ENCODE results near the gene CARD9.

The CARD9 gene

DNA sequence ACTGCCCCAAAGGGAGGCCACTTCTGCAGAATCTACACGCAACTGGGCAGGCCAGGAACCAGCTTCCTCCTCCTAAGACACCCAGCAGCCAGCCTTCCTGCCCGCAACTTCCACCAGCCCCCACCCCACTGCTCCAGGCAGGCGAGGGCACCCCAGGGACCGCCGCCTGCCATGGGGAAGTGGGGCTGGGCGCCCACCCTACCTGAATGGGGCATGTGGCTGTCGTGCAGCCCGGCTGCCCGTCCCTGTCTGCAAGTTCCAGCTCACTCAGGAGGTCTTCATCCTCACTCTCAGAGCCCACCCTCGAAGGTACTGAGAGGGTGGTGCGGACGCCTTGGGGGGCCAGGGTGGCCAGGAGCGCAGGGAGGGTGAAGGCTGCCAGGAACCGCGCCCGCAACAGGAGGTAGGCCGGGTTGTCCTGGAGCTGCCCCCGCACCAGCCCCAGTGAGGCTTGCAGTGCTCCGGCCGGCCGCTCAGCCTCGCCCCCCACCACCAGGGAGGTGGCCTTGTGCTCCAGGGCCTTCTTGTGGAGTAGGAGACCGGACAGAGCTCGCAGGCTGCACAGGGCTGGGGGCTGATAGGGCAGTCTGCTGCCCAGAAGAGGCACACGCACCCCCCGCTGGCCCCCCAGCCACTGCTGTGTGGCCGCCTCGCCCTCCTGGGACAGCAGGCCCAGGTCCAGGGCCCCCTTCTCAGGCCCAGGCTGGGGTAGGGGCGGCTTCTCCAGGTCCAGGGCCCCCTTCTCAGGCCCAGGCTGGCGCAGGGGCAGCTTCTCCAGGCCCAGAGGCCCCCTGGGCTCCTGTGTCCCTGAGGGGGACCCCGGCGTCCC is 4.1 kb upstream of the CARD9 start:
- DNase-seq (no peak), ATAC-seq (no peak)
- Mint-ChIP-seq H3K27me3 (no peaks in the 10 kb centered on the region), H3K9me3 (no peaks in the 10 kb centered on the region), H3K4me3 (no peak overlapping the region), H3K4me1 (peaks cover 9% of the 10 kb centered on the region), H3K27ac (peak overlapping the region in 1 of 2 donors; percentile 94)

DNA sequence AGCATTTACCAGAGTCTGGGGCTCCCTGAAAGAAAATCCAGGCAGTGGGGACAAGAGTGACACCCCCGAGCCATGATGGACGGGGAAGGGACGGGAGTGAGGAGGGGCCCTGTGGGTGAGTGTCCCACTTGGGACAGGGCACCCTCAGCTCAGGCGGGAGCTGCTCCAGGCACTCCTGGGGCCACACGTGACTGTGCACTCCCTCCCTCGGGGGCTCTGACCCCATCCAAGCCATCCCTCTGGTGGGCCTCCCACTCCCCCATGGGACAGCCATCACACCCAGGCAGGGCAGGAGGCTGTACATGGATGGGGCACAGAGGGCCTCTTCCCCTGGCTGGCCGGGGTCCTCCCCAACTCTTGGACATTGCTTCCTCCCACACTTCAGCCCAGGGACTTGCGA is 3.0 kb upstream of the CARD9 start:
- Mint-ChIP-seq H3K27me3 (no peaks in the 10 kb centered on the region), H3K4me1 (peaks cover 9% of the 10 kb centered on the region), H3K4me3 (no peak overlapping the region), H3K27ac (no peak overlapping the region), H3K9me3 (no peaks in the 10 kb centered on the region)
- no peak for DNase-seq
- peak; percentile 7 for ATAC-seq

DNA sequence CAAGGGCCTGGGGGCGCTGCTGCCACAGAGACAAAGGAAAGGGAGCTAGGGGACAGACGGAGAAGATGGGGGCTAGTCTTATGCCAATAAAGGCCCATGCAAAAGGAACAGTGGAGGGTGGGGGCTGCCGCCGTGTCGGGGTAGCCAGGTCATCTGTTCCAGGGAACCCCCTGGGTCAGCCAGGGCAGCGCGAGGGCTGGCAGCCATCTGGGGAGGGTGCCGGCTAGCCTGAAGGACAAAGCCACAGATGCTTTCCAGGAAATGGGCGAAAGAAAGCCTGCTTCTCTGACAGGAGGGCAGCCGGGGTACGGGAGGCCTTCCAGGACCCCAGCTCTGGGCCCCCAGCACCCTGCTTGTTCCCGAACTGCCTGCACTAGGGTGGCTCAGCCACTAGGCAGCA is 1.6 kb upstream of the CARD9 start:
- Mint-ChIP-seq H3K4me1 (peaks cover 9% of the 10 kb centered on the region), H3K27ac (no peak overlapping the region), H3K9me3 (no peaks in the 10 kb centered on the region), H3K27me3 (no peaks in the 10 kb centered on the region), H3K4me3 (no peak overlapping the region)
- DNase-seq = no peak
- no peak for ATAC-seq

DNA sequence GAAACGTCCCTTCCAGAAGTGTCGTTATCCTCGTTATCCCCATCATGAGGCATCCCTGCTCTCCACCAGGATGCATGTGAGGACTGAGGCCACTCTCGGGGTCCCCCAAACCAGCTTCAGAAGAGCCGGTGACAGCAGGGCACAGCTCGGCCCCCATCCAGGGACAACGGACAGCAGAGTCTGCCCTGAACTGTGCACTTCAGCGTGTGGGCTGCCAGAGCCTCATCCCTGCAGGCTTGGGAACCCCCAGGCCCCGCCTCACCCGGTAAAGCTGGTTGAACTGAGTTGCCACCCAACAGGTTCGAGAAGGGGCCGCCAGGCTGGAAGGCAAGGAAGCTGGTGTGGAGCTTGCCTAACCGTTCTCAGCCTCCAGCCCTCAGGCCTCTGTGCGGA is 710 bp upstream of the CARD9 start:
- DNase-seq (no peak), ATAC-seq (no peak)
- Mint-ChIP-seq H3K9me3 (no peaks in the 10 kb centered on the region), H3K4me3 (no peak overlapping the region), H3K4me1 (peaks cover 9% of the 10 kb centered on the region), H3K27me3 (no peaks in the 10 kb centered on the region), H3K27ac (no peak overlapping the region)

DNA sequence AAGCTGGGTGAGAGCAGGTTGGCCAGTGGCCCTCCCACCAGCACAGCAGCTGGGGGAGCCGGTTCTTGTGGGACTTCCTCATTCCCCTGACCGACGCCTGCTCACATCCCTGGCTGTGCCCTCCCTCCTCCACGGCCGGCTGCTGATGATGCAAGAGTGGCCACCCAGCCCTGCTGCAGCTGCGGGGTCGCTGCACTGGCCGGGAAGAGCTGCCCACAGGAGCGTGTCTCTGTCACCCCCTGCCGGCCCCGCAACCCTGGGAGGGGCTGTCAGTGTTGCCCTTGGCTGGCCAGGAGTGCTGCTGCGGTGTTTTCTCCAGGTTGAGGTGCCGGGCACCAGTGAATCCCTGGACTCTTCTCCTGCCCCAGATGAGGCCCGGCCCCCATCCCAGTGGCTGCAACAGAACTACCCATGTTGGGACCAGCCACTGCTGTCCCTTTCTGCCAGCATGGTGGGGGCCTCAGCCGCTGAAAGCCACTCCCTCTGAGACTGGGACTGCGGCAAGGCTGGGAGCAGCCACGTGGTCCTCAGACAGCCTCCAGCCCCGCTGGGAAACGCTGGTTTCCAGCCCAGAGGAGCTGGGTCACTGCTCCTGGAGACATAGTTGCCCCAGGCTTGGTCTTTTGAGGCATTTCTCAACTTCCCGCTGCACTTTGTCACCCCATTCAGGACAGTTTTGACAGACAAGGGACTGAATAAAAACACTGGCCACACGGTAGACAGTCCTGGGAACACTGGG is 739 bp downstream of the CARD9 start:
- Mint-ChIP-seq H3K4me3 (peak overlapping the region; percentile 37 to 59), H3K9me3 (no peaks in the 10 kb centered on the region), H3K4me1 (peaks cover 9% of the 10 kb centered on the region), H3K27ac (peak overlapping the region in 1 of 2 donors; percentile 25), H3K27me3 (no peaks in the 10 kb centered on the region)
- ATAC-seq (peak; percentile 3), DNase-seq (no peak)

DNA sequence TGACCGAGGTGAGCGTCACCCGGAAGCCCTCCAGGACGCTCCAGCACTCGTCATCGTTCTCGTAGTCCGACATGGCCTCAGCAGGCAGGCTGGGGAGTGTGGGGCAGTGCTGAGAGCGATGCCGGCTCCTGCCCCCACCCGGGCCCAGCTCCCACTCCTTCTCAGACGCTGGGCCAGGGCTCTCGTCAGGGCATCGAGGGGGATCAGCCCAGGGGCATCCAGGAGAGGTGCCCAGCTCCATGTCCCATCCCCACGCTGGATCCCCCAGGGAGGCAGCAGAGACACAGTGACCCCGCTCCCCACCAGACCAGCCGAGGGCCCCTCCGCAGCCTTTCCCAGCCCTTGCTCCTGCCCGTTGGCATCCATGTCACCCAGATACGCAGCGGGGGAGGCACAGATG is 1.5 kb downstream of the CARD9 start:
- Mint-ChIP-seq H3K27me3 (no peaks in the 10 kb centered on the region), H3K9me3 (no peaks in the 10 kb centered on the region), H3K4me1 (peaks cover 9% of the 10 kb centered on the region), H3K4me3 (no peak overlapping the region), H3K27ac (no peak overlapping the region)
- DNase-seq (no peak), ATAC-seq (no peak)

DNA sequence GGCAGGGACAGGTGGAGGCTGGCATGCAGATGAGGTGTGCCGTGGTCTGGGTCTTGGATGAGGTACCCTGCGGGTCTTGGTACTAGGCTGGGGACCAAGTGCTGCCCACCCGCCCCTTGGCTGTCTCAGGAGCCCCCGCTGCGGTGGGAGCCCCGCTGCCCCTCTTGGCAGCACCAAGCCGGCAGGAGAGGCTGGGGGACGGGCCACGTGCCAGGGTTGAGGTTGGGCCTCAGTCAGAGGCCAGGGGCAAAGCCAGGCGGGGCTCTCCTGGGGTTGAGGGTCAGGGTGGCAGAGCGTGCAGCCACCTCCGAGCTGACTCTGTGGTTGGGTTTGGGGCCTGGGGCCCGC is 2.0 kb downstream of the CARD9 start:
- Mint-ChIP-seq H3K9me3 (no peaks in the 10 kb centered on the region), H3K4me1 (peaks cover 9% of the 10 kb centered on the region), H3K27ac (no peak overlapping the region), H3K27me3 (no peaks in the 10 kb centered on the region), H3K4me3 (no peak overlapping the region)
- DNase-seq = no peak
- no peak for ATAC-seq

DNA sequence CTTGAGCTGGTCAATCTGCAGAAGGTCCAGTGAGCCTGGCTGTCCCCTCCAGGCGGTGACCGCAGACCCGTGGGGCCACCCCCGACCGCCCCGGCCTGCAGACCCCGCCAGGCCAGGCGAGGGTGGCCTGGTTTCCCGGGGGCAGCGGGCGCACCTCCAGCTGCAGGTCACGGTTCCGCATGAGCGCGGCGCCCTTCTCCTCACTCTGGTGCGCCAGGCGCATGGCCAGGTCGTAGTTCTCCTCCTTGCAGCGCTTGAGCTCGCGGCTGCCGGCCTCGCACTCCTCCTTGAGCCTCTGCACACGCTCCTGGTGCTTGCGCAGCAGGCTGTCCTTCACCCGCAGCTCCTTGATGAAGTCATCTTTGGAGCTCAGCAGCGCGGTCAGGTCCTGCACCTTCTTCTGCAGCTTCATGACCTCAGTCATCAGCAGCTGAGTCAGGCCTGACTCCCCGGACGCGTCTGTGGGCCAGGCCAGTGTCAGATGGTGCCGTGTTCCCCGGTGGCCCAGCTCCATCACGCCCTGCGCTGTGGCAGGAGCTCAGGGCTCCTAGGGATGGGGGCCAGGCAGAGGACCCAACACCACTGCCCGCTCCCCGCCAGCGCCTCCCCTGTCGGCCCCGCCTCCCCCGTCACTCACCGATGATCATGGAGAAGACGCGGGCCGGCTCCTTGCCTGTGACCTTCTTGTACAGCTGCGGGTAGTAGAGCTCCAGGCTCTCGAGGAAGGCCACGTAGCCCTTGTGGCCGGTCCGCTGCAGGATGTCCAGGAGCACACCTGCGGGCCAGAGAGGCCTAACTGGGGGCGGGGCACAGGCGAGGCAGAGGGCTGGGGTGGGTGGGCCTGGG is 2.6 kb downstream of the CARD9 start:
- ATAC-seq = no peak
- Mint-ChIP-seq H3K4me3 (no peak overlapping the region), H3K27me3 (no peaks in the 10 kb centered on the region), H3K4me1 (peaks cover 9% of the 10 kb centered on the region), H3K9me3 (no peaks in the 10 kb centered on the region), H3K27ac (no peak overlapping the region)
- no peak for DNase-seq

DNA sequence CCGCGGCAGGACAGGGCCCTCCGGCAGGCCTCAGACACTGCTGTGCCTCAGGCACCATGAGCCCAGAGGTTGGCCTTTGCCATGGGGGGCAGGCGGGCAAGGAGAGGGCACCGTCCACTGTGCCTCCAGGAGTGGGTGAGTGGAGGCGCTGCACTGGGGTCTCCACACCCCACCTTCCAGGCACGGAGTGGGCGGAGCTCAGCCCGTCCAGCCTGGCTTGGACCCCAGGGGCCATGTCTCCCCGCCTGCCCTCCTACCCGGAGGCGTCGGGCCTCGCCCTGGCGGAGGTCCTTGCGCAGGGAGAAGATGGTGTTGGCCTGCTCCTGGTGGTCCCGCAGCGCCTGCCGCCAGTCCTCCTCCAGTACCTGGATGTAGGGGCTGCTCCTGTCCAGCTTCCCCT is 3.4 kb downstream of the CARD9 start:
- no peaks in the 10 kb centered on the region for H3K9me3 Mint-ChIP-seq
- ATAC-seq = no peak
- H3K4me3 Mint-ChIP-seq = no peak overlapping the region

DNA sequence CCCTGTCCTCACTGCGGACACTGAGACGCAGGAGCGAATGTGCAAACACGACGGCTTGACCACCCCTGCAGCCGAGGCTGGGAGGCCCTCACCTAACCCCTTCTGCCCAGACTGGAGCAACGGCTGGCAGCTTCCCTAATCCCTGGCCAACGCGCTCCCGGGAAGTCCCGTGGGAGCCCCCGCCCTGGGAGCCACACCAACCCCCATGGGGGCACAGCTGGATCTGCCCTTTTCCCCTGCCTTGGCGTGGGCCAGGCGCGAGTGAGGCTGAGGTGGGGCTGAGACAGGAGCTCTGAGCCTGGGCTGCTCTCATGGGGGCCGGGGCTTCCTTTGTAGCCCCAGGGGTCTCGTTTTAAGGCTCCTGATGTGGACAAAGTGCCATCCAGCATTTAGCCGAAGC is 5.3 kb downstream of the CARD9 start:
- H3K4me3 Mint-ChIP-seq = no peak overlapping the region
- no peaks in the 10 kb centered on the region for H3K27me3 Mint-ChIP-seq
- ATAC-seq (no peak), DNase-seq (no peak)
- H3K4me1 Mint-ChIP-seq = peaks cover 13% of the 10 kb centered on the region
- H3K27ac Mint-ChIP-seq = peak overlapping the region in 1 of 2 donors; percentile 71
- H3K9me3 Mint-ChIP-seq = no peaks in the 10 kb centered on the region

More for the DNA sequence above, 3.4 kb downstream of the CARD9 start:
- Mint-ChIP-seq H3K27ac (no peak overlapping the region), H3K4me1 (peaks cover 9% of the 10 kb centered on the region), H3K27me3 (no peaks in the 10 kb centered on the region)
- DNase-seq = no peak

DNA sequence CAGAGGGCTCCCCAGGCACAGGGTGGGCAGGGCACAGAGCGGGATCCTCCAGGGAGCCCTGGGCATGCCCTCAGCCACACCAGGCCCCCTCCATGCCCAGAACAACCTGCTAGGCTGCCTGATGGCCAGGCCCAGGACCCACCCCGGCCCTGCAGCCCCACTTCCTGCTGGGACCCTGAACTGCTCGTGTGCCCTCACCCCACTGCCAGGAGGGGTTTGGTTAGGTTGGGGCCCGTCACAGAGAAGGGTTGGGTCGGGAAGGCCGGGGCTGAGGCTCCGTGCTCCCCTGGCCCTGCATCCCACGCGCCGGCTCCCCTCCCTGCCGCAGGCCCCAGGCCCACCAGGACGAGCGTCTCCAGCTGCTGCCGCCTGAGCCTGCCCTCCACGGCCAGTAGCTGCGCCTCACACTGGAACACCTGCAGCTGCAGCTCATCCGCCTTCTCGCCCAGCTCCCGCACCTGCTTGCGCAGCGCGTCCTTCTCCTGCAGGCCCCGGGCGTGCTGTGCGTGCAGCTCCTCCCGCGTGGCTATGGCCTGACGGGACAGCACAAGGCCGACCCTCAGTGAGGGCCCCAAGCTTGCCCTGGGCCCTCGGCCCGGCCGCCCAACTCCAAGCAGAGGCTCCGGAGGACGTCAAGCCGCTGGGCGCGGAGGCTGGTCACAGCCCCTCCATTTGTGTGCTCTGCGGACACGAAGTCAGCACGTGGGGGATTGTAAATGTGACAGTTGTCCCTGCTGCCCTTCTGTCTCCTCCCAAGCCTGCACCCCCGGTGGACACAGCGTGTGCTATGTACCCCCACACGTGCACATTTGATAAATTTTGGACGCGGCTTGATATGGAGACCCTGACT is 5.9 kb downstream of the CARD9 start:
- ATAC-seq = no peak
- no peak for DNase-seq
- peak overlapping the region in 1 of 2 donors; percentile 71 for H3K27ac Mint-ChIP-seq
- H3K4me3 Mint-ChIP-seq = no peak overlapping the region
- no peaks in the 10 kb centered on the region for H3K9me3 Mint-ChIP-seq
- H3K27me3 Mint-ChIP-seq = no peaks in the 10 kb centered on the region
- peaks cover 12% of the 10 kb centered on the region for H3K4me1 Mint-ChIP-seq

DNA sequence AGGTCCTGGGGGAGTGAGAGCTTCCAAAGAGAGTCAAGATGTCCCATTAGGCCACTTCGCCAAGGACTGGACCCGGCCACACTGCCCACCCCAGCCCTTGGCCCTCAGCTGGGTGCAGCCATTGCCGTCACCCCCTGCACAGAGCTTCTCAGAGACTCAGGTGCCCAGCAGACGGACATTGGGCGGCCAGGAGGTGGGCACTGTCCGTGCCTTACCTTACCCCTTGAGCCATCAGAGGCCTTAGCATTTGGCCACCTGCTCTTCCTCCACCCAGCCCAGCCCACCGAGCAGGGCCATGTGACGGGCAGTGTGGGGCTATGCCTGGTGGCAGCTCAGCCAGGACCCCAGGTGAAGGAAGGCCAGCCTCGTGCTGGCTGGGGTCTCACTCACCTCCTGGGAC is 6.6 kb downstream of the CARD9 start:
- Mint-ChIP-seq H3K4me1 (peaks cover 18% of the 10 kb centered on the region), H3K27me3 (no peaks in the 10 kb centered on the region), H3K4me3 (no peak overlapping the region), H3K27ac (peak overlapping the region in 1 of 2 donors; percentile 42), H3K9me3 (no peaks in the 10 kb centered on the region)
- no peak for DNase-seq
- no peak for ATAC-seq

DNA sequence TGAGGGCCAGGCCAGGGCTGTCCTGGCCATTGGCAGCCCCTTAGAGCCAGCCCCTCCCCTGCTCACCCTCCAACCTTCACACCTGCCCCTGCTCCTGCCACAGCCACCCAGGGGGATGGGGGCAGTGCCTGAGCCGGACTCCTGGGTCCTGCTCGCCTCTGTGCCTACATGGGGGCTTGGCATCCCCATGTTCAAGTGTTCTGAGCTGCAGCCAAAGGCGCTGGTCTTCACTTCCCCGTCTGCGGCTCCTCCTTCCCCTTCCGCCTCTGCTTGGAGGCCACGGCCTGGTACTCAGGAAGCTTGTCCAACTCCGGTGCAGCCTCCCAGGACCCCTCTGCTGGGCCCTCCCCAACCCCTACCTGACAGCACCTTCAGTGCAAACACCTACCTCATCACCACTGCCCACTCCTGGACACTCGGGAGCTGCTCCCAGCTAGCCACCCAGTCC is 7.7 kb downstream of the CARD9 start:
- ATAC-seq = no peak
- Mint-ChIP-seq H3K4me1 (peaks cover 18% of the 10 kb centered on the region), H3K4me3 (no peak overlapping the region), H3K9me3 (no peaks in the 10 kb centered on the region), H3K27me3 (no peaks in the 10 kb centered on the region), H3K27ac (peak overlapping the region in 1 of 2 donors; percentile 42)
- no peak for DNase-seq

DNA sequence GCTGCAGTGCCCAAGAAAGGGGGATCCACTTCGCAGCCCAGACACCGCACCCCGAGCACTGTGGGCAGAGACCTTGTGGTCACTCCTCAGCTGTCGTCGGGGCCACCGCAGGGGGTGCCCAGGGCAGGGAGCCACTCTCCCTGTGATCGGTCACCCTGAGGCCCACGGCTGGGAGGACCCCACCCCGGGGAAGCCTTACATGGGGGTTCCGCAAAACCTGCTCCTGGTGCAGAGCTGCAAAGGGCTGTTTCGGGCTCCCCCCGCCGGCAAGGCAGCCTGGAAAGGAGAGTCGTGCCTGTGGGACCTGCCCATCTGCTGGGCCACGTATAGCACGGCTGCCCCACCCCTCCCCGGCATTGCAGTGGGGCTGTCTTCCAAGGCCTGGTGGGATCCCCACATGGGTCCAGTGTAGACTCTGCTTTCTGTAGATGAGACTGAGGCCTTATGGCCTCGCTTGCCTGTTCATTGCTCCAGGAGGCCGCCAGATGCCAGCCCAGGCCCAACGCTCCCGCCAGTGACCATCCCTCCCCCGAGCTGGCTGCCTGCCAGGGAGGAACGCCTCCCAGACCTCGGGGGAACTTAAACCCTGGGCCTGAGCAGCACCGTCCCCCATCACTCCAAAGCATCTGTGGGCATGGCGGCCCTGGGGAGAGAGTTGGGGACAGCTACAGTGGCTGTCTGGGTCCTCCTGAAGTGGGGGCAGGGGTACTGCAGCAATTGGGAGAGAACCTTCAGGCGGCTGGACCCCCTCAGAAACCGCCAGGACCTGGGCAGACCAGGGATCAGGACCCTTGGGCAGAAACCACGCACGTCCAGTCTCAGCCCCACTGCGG is 8.3 kb downstream of the CARD9 start:
- DNase-seq (no peak), ATAC-seq (no peak)
- H3K27ac Mint-ChIP-seq = no peak overlapping the region
- H3K27me3 Mint-ChIP-seq = no peaks in the 10 kb centered on the region
- no peak overlapping the region for H3K4me3 Mint-ChIP-seq
- no peaks in the 10 kb centered on the region for H3K9me3 Mint-ChIP-seq
- H3K4me1 Mint-ChIP-seq = peaks cover 18% of the 10 kb centered on the region

Data from stimulated activated naive CD8-positive, alpha-beta T cell treated with anti-CD3 and anti-CD28 coated beads, Interleukin-15, amount 100 ng/mL, for 72 hours (primary cell).